GM10266 (cell line): ENCODE results near the gene FIGLA.

Experiments used
- DNase-seq: peaks from one replicate; pipeline ENCODE4 v3.0.0; 2012; ENCODE audit errors: extremely low spot score
- CTCF ChIP-seq: IDR thresholded peaks from 2 replicates; pipeline ENCODE4 v1.5.1; 2012; ENCODE audit warnings: mild to moderate bottlenecking, low read depth; ENCODE audit not compliant: control insufficient read depth, insufficient read depth; ENCODE audit errors: missing control alignments

The FIGLA gene

GRCh38 chr2:70772486-70773155, 17.8 kb downstream of the FIGLA start:
- TF ChIP-seq CTCF: no peak
- DNase-seq: no peak

- no peak for TF ChIP-seq CTCF
- DNase-seq: no peak
Observed at GRCh38 chr2:70771446-70771845, 19.0 kb downstream of the FIGLA start.

- DNase-seq: no peak
- TF ChIP-seq CTCF: no peak
Observed at GRCh38 chr2:70769450-70769849, 21.0 kb downstream of the FIGLA start.

GRCh38 chr2:70768590-70769085, 21.8 kb downstream of the FIGLA start:
- no peak for TF ChIP-seq CTCF
- DNase-seq: no peak

- peak; percentile 73 for DNase-seq
- peak; percentile 39 for TF ChIP-seq CTCF
Observed at GRCh38 chr2:70767699-70768589, 22.5 kb downstream of the FIGLA start, which contains the start of gene ADD2. Gene ADD2, minus strand, starts transcription at chr2:70768200. Its CDS starts 61,792 bp downstream, at chr2:70706408.

- DNase-seq: no peak
- TF ChIP-seq CTCF: no peak
Observed at GRCh38 chr2:70767079-70767698, 23.3 kb downstream of the FIGLA start.
